Erythroblast (primary cell): ENCODE data around the gene EFHC1.
"Not testable (repeated sequence)": the region's sequence is repeated elsewhere in the genome, so short reads cannot be mapped to it uniquely, and the experiment has no call there.

Experiments
- GATA1 ChIP-seq: IDR thresholded peaks from 2 replicates; pipeline ENCODE4 v1.6.1; 2011; ENCODE audit warnings: low read depth, mild to moderate bottlenecking, control low read depth, low read length, moderate library complexity
- POLR2A ChIP-seq: IDR thresholded peaks from 2 replicates; pipeline ENCODE4 v1.6.1; 2011; ENCODE audit warnings: mild to moderate bottlenecking, low read length

DNA sequence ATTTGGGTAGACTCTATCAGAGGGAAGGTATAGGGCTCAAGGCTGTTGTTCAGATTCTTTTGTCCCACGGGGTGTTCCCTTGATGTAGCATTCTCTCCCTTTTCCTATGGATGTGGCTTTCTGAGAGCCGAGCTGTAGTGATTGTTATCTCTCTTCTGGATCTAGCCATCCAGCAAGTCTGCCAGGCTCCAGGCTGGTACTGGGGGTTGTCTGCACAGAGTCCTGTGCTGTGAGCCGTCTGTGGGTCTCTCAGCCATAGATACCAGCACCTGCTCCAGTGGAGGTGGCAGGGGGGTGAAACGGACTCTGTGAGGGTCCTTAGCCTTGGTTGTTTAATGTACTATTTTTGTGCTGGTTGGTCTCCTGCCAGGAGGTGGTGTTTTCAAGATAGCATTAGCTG is 13.2 kb downstream of the EFHC1 start:
- not testable (repeated sequence) for TF ChIP-seq POLR2A, GATA1
